KOPT-K1 (cell line): ENCODE measurements around the gene KLF14.
"Not testable (repeated sequence)": the region's sequence is repeated elsewhere in the genome, so short reads cannot be mapped to it uniquely, and the experiment has no call there.

Source experiments
- H3K27ac ChIP-seq: fragments of 200-600 bp; sonication (generic); 2 replicates; pipeline ENCODE4 v1.5.1; 2016; ENCODE audit warnings: antibody characterized with exemption, mild to moderate bottlenecking, low read depth, low read length; ENCODE audit not compliant: poor library complexity, severe bottlenecking
- H3K36me3 ChIP-seq: fragments of 200-600 bp; sonication (generic); 2 replicates; pipeline ENCODE4 v1.5.1; 2017; ENCODE audit warnings: antibody characterized with exemption, mild to moderate bottlenecking, low read length, moderate library complexity; ENCODE audit not compliant: insufficient read depth
- H3K9me3 ChIP-seq: fragments of 200-600 bp; sonication (generic); 2 replicates; pipeline ENCODE4 v1.5.1; 2017; ENCODE audit warnings: antibody characterized with exemption, low read length, mild to moderate bottlenecking; ENCODE audit not compliant: insufficient read depth, poor library complexity, severe bottlenecking

The KLF14 gene

GRCh38 chr7:130692396-130692795, 41.6 kb downstream of the KLF14 start:
- H3K27ac ChIP-seq, H3K36me3 ChIP-seq, H3K9me3 ChIP-seq: not testable (repeated sequence)

DNA sequence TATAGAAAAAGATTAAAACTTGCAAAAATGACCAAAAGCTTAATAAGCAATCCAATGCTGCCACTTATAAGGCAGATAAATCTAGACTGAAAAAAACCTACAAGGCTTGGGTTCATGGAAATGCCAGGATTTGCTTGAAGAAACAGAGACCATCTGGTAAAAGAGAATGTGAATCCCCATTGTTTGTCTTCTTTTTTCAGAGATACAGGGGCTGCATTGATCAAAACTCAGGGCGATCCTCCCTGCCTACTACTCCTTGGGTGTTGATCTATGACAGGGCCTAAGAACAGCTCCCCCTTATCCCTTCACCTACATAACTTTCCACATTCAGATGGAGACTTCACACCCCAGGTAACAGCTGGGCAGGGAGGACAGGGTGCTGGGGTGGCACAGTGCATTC, 44.3 kb downstream of the KLF14 start:
- Histone ChIP-seq H3K36me3 (no peaks in the 10 kb centered on the region), H3K27ac (no peak overlapping the region), H3K9me3 (peaks cover 5% of the 10 kb centered on the region)

GRCh38 chr7:130683026-130683425, 51.0 kb downstream of the KLF14 start:
- Histone ChIP-seq H3K36me3 (no peaks in the 10 kb centered on the region), H3K9me3 (no peaks in the 10 kb centered on the region), H3K27ac (no peak overlapping the region)
